Activated CD4-positive, alpha-beta T cell treated with anti-CD3 and anti-CD28 coated beads, Interleukin-2, amount 50 U/mL, for 1 hour (primary cell): Measurements from ENCODE around the gene LOXL3.
"Not testable (repeated sequence)": the region's sequence is repeated elsewhere in the genome, so short reads cannot be mapped to it uniquely, and the experiment has no call there.

Source experiments
- DNase-seq: peaks from one replicate; pipeline ENCODE4 v3.0.0-alpha.2; 2020

LOXL3 gene

GRCh38 chr2:74573747-74574562, 20.2 kb upstream of the LOXL3 start:
- DNase-seq = no peak

- no peak for DNase-seq
These were observed 18.6 kb upstream of the LOXL3 start for GRCh38 chr2:74572178-74572925.

- no peak for DNase-seq
These were observed 17.3 kb upstream of the LOXL3 start for GRCh38 chr2:74571058-74571457.

GRCh38 chr2:74569686-74570085, 15.9 kb upstream of the LOXL3 start:
- no peak for DNase-seq

GRCh38 chr2:74567881-74568280, 14.1 kb upstream of the LOXL3 start:
- DNase-seq = no peak

- no peak for DNase-seq
These were observed 13.0 kb upstream of the LOXL3 start for GRCh38 chr2:74566754-74567085.

- DNase-seq = no peak
These were observed 12.5 kb upstream of the LOXL3 start for GRCh38 chr2:74566076-74566753.

- no peak for DNase-seq
These were observed 10.5 kb upstream of the LOXL3 start for GRCh38 chr2:74564222-74564621.

- DNase-seq = no peak
These were observed 8.5 kb upstream of the LOXL3 start for GRCh38 chr2:74562126-74562775.

GRCh38 chr2:74561022-74561421, 7.3 kb upstream of the LOXL3 start:
- not testable (repeated sequence) for DNase-seq

- no peak for DNase-seq
These were observed 6.8 kb upstream of the LOXL3 start for GRCh38 chr2:74560591-74560990.

- DNase-seq = no peak
These were observed 6.2 kb upstream of the LOXL3 start for GRCh38 chr2:74559912-74560311.

GRCh38 chr2:74558284-74559230, 4.8 kb upstream of the LOXL3 start:
- DNase-seq = no peak

GRCh38 chr2:74556831-74557370, 3.2 kb upstream of the LOXL3 start:
- no peak for DNase-seq

GRCh38 chr2:74556159-74556558, 2.4 kb upstream of the LOXL3 start:
- no peak for DNase-seq

GRCh38 chr2:74555610-74556103, 1.9 kb upstream of the LOXL3 start:
- DNase-seq = no peak

GRCh38 chr2:74554820-74555531, 1.2 kb upstream of the LOXL3 start:
- peak; percentile 40 for DNase-seq

- no peak for DNase-seq
These were observed 579 bp downstream of the LOXL3 start for GRCh38 chr2:74552914-74553811.

- DNase-seq = no peak
These were observed 1.5 kb downstream of the LOXL3 start for GRCh38 chr2:74551942-74552913.
